ENCODE data around the gene COL2A1.

COL2A1 gene

DNA sequence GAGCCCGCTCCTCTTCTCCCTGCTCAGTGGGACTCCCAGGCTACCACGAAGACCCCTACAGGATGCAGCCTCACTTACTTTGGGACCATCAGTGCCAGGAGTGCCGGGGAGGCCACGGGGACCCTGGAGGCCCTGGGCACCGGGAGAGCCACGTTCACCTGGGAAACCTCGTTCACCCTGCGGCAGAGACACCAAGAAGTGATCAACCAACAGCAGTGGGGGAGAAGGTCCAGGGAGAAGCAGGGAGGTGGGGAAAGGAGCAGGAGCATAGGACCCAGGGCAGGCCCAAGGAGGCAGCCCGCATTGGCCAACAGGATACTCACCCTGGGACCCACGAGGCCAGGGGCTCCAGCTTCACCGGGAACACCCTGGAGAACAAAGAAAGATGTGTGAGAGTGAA is 21.5 kb downstream of the COL2A1 start:
- no peak for TF ChIP-seq ZNF565 (CRISPR knock-in tag; conservative IDR thresholded peaks at IDR 0.05; ENCODE audit: low read depth)
- no peak for ATAC-seq

DNA sequence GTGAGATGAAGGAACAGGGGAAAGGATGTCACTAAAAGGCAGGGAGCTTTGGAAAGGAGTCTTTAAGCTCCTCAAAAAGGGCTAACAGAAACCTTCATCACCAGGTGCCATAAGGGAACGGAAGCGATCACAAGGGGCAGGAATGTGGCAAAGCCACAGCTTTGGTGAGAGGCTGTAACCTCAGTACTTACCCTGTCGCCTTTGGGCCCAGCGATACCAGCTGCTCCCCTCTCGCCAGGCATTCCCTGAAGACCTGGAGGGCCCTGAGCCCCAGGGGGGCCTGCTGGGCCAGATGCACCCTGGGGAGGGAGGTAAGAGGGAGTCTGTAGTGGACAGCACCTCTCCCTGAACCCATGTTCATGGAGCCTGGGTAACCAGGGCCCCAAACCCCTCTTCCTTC is 22.0 kb downstream of the COL2A1 start:
- TF ChIP-seq SNAI2 (CRISPR knock-in tag; IDR thresholded peaks at IDR 0.05) (no peak), TOX (CRISPR knock-in tag; IDR thresholded peaks at IDR 0.05; ENCODE audit: borderline replicate concordance) (no peak), ZFP30 (CRISPR knock-in tag; IDR thresholded peaks at IDR 0.05) (no peak), ZC3H10 (CRISPR knock-in tag; IDR thresholded peaks at IDR 0.05) (no peak), TCF4 (CRISPR knock-in tag; IDR thresholded peaks at IDR 0.05; ENCODE audit: borderline replicate concordance) (no peak), ZNF565 (CRISPR knock-in tag; conservative IDR thresholded peaks at IDR 0.05; ENCODE audit: low read depth) (no peak), ZNF70 (CRISPR knock-in tag; IDR thresholded peaks at IDR 0.05) (no peak), ZNF8 (CRISPR knock-in tag; IDR thresholded peaks at IDR 0.05) (no peak), BACH2 (CRISPR knock-in tag; IDR thresholded peaks at IDR 0.05; ENCODE audit: borderline replicate concordance) (no peak), CSDC2 (CRISPR knock-in tag; IDR thresholded peaks at IDR 0.05) (no peak), ESRRG (CRISPR knock-in tag; IDR thresholded peaks at IDR 0.05) (no peak), GLIS3 (CRISPR knock-in tag; IDR thresholded peaks at IDR 0.05) (no peak), PPARA (CRISPR knock-in tag; IDR thresholded peaks at IDR 0.05; ENCODE audit: borderline replicate concordance) (no peak), ZFP3 (CRISPR knock-in tag; IDR thresholded peaks at IDR 0.05) (no peak)
- TF ChIP-seq, protein P1, sequence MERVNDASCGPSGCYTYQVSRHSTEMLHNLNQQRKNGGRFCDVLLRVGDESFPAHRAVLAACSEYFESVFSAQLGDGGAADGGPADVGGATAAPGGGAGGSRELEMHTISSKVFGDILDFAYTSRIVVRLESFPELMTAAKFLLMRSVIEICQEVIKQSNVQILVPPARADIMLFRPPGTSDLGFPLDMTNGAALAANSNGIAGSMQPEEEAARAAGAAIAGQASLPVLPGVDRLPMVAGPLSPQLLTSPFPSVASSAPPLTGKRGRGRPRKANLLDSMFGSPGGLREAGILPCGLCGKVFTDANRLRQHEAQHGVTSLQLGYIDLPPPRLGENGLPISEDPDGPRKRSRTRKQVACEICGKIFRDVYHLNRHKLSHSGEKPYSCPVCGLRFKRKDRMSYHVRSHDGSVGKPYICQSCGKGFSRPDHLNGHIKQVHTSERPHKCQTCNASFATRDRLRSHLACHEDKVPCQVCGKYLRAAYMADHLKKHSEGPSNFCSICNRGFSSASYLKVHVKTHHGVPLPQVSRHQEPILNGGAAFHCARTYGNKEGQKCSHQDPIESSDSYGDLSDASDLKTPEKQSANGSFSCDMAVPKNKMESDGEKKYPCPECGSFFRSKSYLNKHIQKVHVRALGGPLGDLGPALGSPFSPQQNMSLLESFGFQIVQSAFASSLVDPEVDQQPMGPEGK (CRISPR knock-in tag; IDR thresholded peaks at IDR 0.05; ENCODE audit: borderline replicate concordance), result no peak
- TF ChIP-seq, protein P2, sequence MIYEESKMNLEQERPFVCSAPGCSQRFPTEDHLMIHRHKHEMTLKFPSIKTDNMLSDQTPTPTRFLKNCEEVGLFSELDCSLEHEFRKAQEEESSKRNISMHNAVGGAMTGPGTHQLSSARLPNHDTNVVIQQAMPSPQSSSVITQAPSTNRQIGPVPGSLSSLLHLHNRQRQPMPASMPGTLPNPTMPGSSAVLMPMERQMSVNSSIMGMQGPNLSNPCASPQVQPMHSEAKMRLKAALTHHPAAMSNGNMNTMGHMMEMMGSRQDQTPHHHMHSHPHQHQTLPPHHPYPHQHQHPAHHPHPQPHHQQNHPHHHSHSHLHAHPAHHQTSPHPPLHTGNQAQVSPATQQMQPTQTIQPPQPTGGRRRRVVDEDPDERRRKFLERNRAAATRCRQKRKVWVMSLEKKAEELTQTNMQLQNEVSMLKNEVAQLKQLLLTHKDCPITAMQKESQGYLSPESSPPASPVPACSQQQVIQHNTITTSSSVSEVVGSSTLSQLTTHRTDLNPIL (CRISPR knock-in tag; IDR thresholded peaks at IDR 0.05; ENCODE audit: low read depth), result no peak
- TF ChIP-seq, protein P3, sequence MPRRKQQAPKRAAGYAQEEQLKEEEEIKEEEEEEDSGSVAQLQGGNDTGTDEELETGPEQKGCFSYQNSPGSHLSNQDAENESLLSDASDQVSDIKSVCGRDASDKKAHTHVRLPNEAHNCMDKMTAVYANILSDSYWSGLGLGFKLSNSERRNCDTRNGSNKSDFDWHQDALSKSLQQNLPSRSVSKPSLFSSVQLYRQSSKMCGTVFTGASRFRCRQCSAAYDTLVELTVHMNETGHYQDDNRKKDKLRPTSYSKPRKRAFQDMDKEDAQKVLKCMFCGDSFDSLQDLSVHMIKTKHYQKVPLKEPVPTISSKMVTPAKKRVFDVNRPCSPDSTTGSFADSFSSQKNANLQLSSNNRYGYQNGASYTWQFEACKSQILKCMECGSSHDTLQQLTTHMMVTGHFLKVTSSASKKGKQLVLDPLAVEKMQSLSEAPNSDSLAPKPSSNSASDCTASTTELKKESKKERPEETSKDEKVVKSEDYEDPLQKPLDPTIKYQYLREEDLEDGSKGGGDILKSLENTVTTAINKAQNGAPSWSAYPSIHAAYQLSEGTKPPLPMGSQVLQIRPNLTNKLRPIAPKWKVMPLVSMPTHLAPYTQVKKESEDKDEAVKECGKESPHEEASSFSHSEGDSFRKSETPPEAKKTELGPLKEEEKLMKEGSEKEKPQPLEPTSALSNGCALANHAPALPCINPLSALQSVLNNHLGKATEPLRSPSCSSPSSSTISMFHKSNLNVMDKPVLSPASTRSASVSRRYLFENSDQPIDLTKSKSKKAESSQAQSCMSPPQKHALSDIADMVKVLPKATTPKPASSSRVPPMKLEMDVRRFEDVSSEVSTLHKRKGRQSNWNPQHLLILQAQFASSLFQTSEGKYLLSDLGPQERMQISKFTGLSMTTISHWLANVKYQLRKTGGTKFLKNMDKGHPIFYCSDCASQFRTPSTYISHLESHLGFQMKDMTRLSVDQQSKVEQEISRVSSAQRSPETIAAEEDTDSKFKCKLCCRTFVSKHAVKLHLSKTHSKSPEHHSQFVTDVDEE (CRISPR knock-in tag; IDR thresholded peaks at IDR 0.05), result no peak
- TF ChIP-seq, protein P4, sequence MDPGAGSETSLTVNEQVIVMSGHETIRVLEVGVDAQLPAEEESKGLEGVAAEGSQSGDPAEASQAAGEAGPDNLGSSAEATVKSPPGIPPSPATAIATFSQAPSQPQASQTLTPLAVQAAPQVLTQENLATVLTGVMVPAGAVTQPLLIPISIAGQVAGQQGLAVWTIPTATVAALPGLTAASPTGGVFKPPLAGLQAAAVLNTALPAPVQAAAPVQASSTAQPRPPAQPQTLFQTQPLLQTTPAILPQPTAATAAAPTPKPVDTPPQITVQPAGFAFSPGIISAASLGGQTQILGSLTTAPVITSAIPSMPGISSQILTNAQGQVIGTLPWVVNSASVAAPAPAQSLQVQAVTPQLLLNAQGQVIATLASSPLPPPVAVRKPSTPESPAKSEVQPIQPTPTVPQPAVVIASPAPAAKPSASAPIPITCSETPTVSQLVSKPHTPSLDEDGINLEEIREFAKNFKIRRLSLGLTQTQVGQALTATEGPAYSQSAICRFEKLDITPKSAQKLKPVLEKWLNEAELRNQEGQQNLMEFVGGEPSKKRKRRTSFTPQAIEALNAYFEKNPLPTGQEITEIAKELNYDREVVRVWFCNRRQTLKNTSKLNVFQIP (CRISPR knock-in tag; IDR thresholded peaks at IDR 0.05; ENCODE audit: borderline replicate concordance, low read depth), result no peak
- TF ChIP-seq, protein P5, sequence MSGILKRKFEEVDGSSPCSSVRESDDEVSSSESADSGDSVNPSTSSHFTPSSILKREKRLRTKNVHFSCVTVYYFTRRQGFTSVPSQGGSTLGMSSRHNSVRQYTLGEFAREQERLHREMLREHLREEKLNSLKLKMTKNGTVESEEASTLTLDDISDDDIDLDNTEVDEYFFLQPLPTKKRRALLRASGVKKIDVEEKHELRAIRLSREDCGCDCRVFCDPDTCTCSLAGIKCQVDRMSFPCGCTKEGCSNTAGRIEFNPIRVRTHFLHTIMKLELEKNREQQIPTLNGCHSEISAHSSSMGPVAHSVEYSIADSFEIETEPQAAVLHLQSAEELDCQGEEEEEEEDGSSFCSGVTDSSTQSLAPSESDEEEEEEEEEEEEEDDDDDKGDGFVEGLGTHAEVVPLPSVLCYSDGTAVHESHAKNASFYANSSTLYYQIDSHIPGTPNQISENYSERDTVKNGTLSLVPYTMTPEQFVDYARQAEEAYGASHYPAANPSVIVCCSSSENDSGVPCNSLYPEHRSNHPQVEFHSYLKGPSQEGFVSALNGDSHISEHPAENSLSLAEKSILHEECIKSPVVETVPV (CRISPR knock-in tag; IDR thresholded peaks at IDR 0.05), result no peak
- no peak for ATAC-seq

DNA sequence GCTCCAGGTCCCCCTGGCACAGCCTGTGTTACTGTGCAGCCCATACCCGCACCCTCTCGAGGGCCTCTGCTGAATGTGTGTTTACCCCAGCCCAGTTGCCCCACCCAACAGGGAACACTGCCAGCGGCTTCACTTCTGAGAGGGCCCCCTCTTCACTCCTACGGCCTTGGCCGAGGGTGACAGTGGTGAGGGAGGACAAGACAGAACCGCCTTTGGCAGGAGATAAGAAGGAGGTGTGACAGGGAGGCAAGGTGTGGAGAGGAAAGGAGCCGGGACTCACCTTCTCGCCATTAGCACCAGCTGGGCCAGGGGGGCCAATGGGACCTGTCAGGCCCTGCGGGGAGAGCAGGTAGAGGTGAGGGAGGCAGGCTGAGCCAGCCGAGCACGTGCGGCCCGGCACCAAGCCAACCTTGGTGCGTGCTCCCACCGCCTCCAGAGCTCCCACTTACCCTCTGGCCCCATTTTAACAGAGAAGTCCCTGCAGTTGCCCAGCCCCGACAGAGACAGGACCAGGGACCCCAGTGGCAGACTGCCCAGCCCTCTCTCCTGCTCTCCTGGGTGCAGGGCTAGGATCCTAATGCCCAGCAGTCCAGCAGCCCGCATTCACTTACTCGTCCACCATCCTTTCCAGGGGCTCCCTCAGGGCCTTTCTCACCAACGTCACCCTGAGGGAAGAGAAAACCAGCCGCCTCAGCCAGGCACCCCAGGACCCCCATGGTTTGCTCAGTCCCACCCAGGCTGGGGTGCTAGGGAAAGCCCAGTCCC is 22.6 kb downstream of the COL2A1 start:
- TF ChIP-seq, protein P3 (CRISPR knock-in tag; IDR thresholded peaks at IDR 0.05), result no peak
- TF ChIP-seq ZNF8 (CRISPR knock-in tag; IDR thresholded peaks at IDR 0.05) (no peak), ESRRG (CRISPR knock-in tag; IDR thresholded peaks at IDR 0.05) (no peak), ZNF565 (CRISPR knock-in tag; conservative IDR thresholded peaks at IDR 0.05; ENCODE audit: low read depth) (no peak), CSDC2 (CRISPR knock-in tag; IDR thresholded peaks at IDR 0.05) (no peak), TOX (CRISPR knock-in tag; IDR thresholded peaks at IDR 0.05; ENCODE audit: borderline replicate concordance) (no peak), PPARA (CRISPR knock-in tag; IDR thresholded peaks at IDR 0.05; ENCODE audit: borderline replicate concordance) (no peak), OSR1 (CRISPR knock-in tag; IDR thresholded peaks at IDR 0.05) (no peak), RARB (CRISPR knock-in tag; IDR thresholded peaks at IDR 0.05) (no peak)
- TF ChIP-seq, protein P4 (CRISPR knock-in tag; IDR thresholded peaks at IDR 0.05; ENCODE audit: borderline replicate concordance, low read depth), result no peak
- TF ChIP-seq, protein P2 (CRISPR knock-in tag; IDR thresholded peaks at IDR 0.05; ENCODE audit: low read depth), result no peak
- ATAC-seq, result no peak
